Activated CD4-positive, alpha-beta memory T cell treated with anti-CD3 and anti-CD28 coated beads, Interleukin-2, amount 10 ng/mL, durations not matched to agents 7 days and 5 days (primary cell): ENCODE measurements around the gene FNIP2. TPM values are rescaled to one million over a fixed set of nuclear protein-coding genes. Genes with fewer than 3 reads are reported as not detected.

Source experiments
- CTCF ChIA-PET: fragments of 350-600 bp; sonication (Branson Sonifier 250); formaldehyde crosslinking; loops from one replicate; lab custom pipeline; 2021; ENCODE audit warnings: antibody characterized with exemption, inconsistent platforms; lab: Charles Lee
- POLR2A ChIA-PET: fragments of 350-600 bp; sonication (Branson Sonifier 250); formaldehyde crosslinking; loops from one replicate; lab custom pipeline; 2021; ENCODE audit warnings: antibody characterized with exemption; lab: Charles Lee
- DNase-seq: peaks from one replicate; pipeline ENCODE4 v3.0.0-alpha.2; 2020
- H3K27ac Mint-ChIP-seq: one replicate; pipeline ENCODE4 v1.8.0; 2021; ENCODE audit warnings: mild to moderate bottlenecking, mixed read lengths
- H3K27me3 Mint-ChIP-seq: one replicate; pipeline ENCODE4 v1.8.0; 2021; ENCODE audit warnings: mixed read lengths
- H3K36me3 Mint-ChIP-seq: one replicate; pipeline ENCODE4 v1.8.0; 2021; ENCODE audit warnings: low read depth, mixed read lengths
- H3K4me1 Mint-ChIP-seq: one replicate; pipeline ENCODE4 v1.8.0; 2021; ENCODE audit warnings: mixed read lengths
- H3K4me3 Mint-ChIP-seq: one replicate; pipeline ENCODE4 v1.8.0; 2021; ENCODE audit warnings: mild to moderate bottlenecking, mixed read lengths
- H3K9me3 Mint-ChIP-seq: one replicate; pipeline ENCODE4 v1.8.0; 2021; ENCODE audit warnings: mixed read lengths
- total RNA-seq, 2 experiments: library from RNA; stranded (reverse); gene quantifications; one replicate each; pipeline ENCODE4 v1.2.3, GENCODE V29; 2021

Gene FNIP2
- total RNA-seq, 2 experiments from 2014 or later = 16.9 to 17.3 TPM

GRCh38 chr4:158769175-158769921 is 522 bp downstream of the FNIP2 start:
- Mint-ChIP-seq H3K4me3 (peak overlapping the region; percentile 99), H3K27me3 (no peaks in the 10 kb centered on the region), H3K27ac (peak overlapping the region; percentile 90), H3K4me1 (peaks cover 43% of the 10 kb centered on the region), H3K9me3 (no peaks in the 10 kb centered on the region), H3K36me3 (peaks cover 12% of the 10 kb centered on the region)
- peak; percentile 66 for DNase-seq
- ChIA-PET POLR2A (interaction anchor here (0.7 to 2.5 kb wide), 10 partner anchors 9 to 335 kb away, joined by 3 to 18 read pairs (median 5); partner anchors contain the start of genes C4orf46 and PPID), CTCF (interaction anchor here (0.6 to 2.7 kb wide), 5 partner anchors 9 to 83 kb away, joined by 3 to 10 read pairs (median 3); no protein-coding TSS in a partner anchor)

GRCh38 chr4:158770671-158771070 is 1.8 kb downstream of the FNIP2 start:
- Mint-ChIP-seq H3K4me1 (peaks cover 52% of the 10 kb centered on the region), H3K27me3 (no peaks in the 10 kb centered on the region), H3K36me3 (peaks cover 18% of the 10 kb centered on the region), H3K4me3 (peak overlapping the region; percentile 99), H3K9me3 (no peaks in the 10 kb centered on the region), H3K27ac (no peak overlapping the region)
- DNase-seq = no peak
- ChIA-PET POLR2A (no interaction called here), CTCF (no interaction called here)

GRCh38 chr4:158771776-158772175 is 3.0 kb downstream of the FNIP2 start:
- no peak for DNase-seq
- Mint-ChIP-seq H3K27me3 (no peaks in the 10 kb centered on the region), H3K27ac (no peak overlapping the region), H3K9me3 (no peaks in the 10 kb centered on the region), H3K4me1 (peaks cover 56% of the 10 kb centered on the region), H3K4me3 (no peak overlapping the region), H3K36me3 (peaks cover 18% of the 10 kb centered on the region)
- POLR2A ChIA-PET = no interaction called here
- CTCF ChIA-PET = no interaction called here

- Mint-ChIP-seq H3K4me1 (peaks cover 63% of the 10 kb centered on the region), H3K36me3 (peaks cover 13% of the 10 kb centered on the region), H3K4me3 (no peak overlapping the region), H3K9me3 (no peaks in the 10 kb centered on the region), H3K27me3 (no peaks in the 10 kb centered on the region), H3K27ac (no peak overlapping the region)
- CTCF ChIA-PET = no interaction called here
- POLR2A ChIA-PET = no interaction called here
- no peak for DNase-seq
Observed at GRCh38 chr4:158775091-158775651, 6.3 kb downstream of the FNIP2 start.

GRCh38 chr4:158776106-158776505 is 7.3 kb downstream of the FNIP2 start:
- Mint-ChIP-seq H3K27me3 (no peaks in the 10 kb centered on the region), H3K4me3 (no peak overlapping the region), H3K9me3 (no peaks in the 10 kb centered on the region), H3K4me1 (peaks cover 55% of the 10 kb centered on the region), H3K36me3 (peaks cover 13% of the 10 kb centered on the region), H3K27ac (no peak overlapping the region)
- CTCF ChIA-PET = no interaction called here
- DNase-seq = no peak
- POLR2A ChIA-PET = no interaction called here

GRCh38 chr4:158777423-158778155 is 8.8 kb downstream of the FNIP2 start:
- Mint-ChIP-seq H3K4me1 (peaks cover 49% of the 10 kb centered on the region), H3K27me3 (no peaks in the 10 kb centered on the region), H3K27ac (peak overlapping the region; percentile 27), H3K4me3 (no peak overlapping the region), H3K9me3 (no peaks in the 10 kb centered on the region), H3K36me3 (peaks cover 9% of the 10 kb centered on the region)
- ChIA-PET CTCF (interaction anchor here (1.4 kb wide), 1 partner anchor 8 kb away, joined by 3 read pairs; no protein-coding TSS in a partner anchor), POLR2A (interaction anchor here (0.7 to 1.9 kb wide), 2 partner anchors 9 to 371 kb away, joined by 3 to 12 read pairs; partner anchors contain the start of gene FNIP2)
- DNase-seq = no peak

- DNase-seq = no peak
- ChIA-PET CTCF (interaction anchor here (1.4 kb wide), 1 partner anchor 9 kb away, joined by 3 read pairs; no protein-coding TSS in a partner anchor), POLR2A (interaction anchor here (1.0 to 1.9 kb wide), 2 partner anchors 9 to 54 kb away, joined by 4 to 12 read pairs; partner anchors contain the start of gene FNIP2)
- H3K36me3 Mint-ChIP-seq = peaks cover 7% of the 10 kb centered on the region
- peak overlapping the region; percentile 6 for H3K4me3 Mint-ChIP-seq
- H3K9me3 Mint-ChIP-seq = no peaks in the 10 kb centered on the region
- H3K27ac Mint-ChIP-seq = peak overlapping the region; percentile 27
- no peaks in the 10 kb centered on the region for H3K27me3 Mint-ChIP-seq
- peaks cover 52% of the 10 kb centered on the region for H3K4me1 Mint-ChIP-seq
Observed at GRCh38 chr4:158778156-158778711, 9.4 kb downstream of the FNIP2 start.

- Mint-ChIP-seq H3K4me3 (no peak overlapping the region), H3K9me3 (no peaks in the 10 kb centered on the region), H3K36me3 (peaks cover 7% of the 10 kb centered on the region), H3K27me3 (no peaks in the 10 kb centered on the region), H3K4me1 (peaks cover 55% of the 10 kb centered on the region), H3K27ac (no peak overlapping the region)
- DNase-seq = no peak
- CTCF ChIA-PET = interaction anchor here (1.4 kb wide), 1 partner anchor 9 kb away, joined by 3 read pairs; no protein-coding TSS in a partner anchor
- POLR2A ChIA-PET = interaction anchor here (1.0 to 1.9 kb wide), 2 partner anchors 10 to 55 kb away, joined by 4 to 12 read pairs; partner anchors contain the start of gene FNIP2
Observed at GRCh38 chr4:158778712-158779111, 9.9 kb downstream of the FNIP2 start.

- ChIA-PET CTCF (interaction anchor here (1.6 kb wide), 1 partner anchor 70 kb away, joined by 6 read pairs; no protein-coding TSS in a partner anchor), POLR2A (interaction anchor here (0.7 to 1.2 kb wide), 3 partner anchors 13 to 23 kb away, joined by 3 read pairs; no protein-coding TSS in a partner anchor)
- H3K4me1 Mint-ChIP-seq = peaks cover 48% of the 10 kb centered on the region
- no peaks in the 10 kb centered on the region for H3K9me3 Mint-ChIP-seq
- H3K27me3 Mint-ChIP-seq = no peaks in the 10 kb centered on the region
- no peak overlapping the region for H3K27ac Mint-ChIP-seq
- no peak for DNase-seq
- H3K4me3 Mint-ChIP-seq = no peak overlapping the region
- no peaks in the 10 kb centered on the region for H3K36me3 Mint-ChIP-seq
Observed at GRCh38 chr4:158781963-158782362, 13.1 kb downstream of the FNIP2 start.

- ChIA-PET POLR2A (interaction anchor here (0.7 to 1.2 kb wide), 3 partner anchors 12 to 22 kb away, joined by 3 read pairs; no protein-coding TSS in a partner anchor), CTCF (interaction anchor here (1.6 kb wide), 1 partner anchor 69 kb away, joined by 6 read pairs; no protein-coding TSS in a partner anchor)
- H3K4me1 Mint-ChIP-seq = peaks cover 42% of the 10 kb centered on the region
- DNase-seq = no peak
- no peaks in the 10 kb centered on the region for H3K36me3 Mint-ChIP-seq
- no peak overlapping the region for H3K4me3 Mint-ChIP-seq
- no peak overlapping the region for H3K27ac Mint-ChIP-seq
- H3K27me3 Mint-ChIP-seq = no peaks in the 10 kb centered on the region
- no peaks in the 10 kb centered on the region for H3K9me3 Mint-ChIP-seq
Observed at GRCh38 chr4:158782551-158783360, 13.9 kb downstream of the FNIP2 start.

- Mint-ChIP-seq H3K4me1 (peaks cover 33% of the 10 kb centered on the region), H3K27ac (no peak overlapping the region), H3K9me3 (no peaks in the 10 kb centered on the region), H3K36me3 (no peaks in the 10 kb centered on the region), H3K4me3 (no peak overlapping the region), H3K27me3 (no peaks in the 10 kb centered on the region)
- no peak for DNase-seq
- POLR2A ChIA-PET = no interaction called here
- CTCF ChIA-PET = no interaction called here
Observed at GRCh38 chr4:158783785-158784184, 15.0 kb downstream of the FNIP2 start.

GRCh38 chr4:158785718-158786117 is 16.9 kb downstream of the FNIP2 start:
- no peaks in the 10 kb centered on the region for H3K9me3 Mint-ChIP-seq
- no peak overlapping the region for H3K27ac Mint-ChIP-seq
- peaks cover 25% of the 10 kb centered on the region for H3K4me1 Mint-ChIP-seq
- no peak overlapping the region for H3K4me3 Mint-ChIP-seq
- POLR2A ChIA-PET = no interaction called here
- H3K36me3 Mint-ChIP-seq = no peaks in the 10 kb centered on the region
- no peak for DNase-seq
- CTCF ChIA-PET = no interaction called here
- no peaks in the 10 kb centered on the region for H3K27me3 Mint-ChIP-seq
